Measurements from ENCODE around the gene CHMP4B.

DNA sequence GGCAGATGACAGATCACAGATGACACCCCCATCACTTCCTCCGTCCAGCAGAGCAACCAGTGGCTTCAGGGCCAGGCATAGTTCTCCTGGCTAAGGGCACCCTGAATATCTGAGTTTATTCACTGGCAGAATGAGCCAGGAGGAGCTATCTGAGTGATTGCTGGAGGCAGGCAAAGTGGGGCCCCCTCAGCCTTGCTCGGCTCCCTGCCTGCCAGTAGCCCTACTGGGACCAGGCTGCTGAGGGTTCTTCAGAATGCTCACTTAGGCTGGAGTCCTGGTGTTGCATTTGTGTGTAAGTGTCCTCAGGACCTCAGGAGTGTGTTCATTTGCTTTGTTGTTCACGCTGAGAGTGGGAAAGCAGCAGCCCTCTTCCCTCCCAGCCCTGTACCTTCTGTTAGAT, 31.2 kb downstream of the CHMP4B start:
- TF ChIP-seq, protein P1, sequence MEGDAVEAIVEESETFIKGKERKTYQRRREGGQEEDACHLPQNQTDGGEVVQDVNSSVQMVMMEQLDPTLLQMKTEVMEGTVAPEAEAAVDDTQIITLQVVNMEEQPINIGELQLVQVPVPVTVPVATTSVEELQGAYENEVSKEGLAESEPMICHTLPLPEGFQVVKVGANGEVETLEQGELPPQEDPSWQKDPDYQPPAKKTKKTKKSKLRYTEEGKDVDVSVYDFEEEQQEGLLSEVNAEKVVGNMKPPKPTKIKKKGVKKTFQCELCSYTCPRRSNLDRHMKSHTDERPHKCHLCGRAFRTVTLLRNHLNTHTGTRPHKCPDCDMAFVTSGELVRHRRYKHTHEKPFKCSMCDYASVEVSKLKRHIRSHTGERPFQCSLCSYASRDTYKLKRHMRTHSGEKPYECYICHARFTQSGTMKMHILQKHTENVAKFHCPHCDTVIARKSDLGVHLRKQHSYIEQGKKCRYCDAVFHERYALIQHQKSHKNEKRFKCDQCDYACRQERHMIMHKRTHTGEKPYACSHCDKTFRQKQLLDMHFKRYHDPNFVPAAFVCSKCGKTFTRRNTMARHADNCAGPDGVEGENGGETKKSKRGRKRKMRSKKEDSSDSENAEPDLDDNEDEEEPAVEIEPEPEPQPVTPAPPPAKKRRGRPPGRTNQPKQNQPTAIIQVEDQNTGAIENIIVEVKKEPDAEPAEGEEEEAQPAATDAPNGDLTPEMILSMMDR (IDR thresholded peaks at IDR 0.05), result no peak
- TF ChIP-seq POLR2AphosphoS5 (IDR thresholded peaks at IDR 0.05), result no peak
